Measurements from ENCODE around the gene DOCK9. TPM values are rescaled to one million over a fixed set of nuclear protein-coding genes. Genes with fewer than 3 reads are reported as not detected.

The DOCK9 gene
- polyA plus RNA-seq, 1 experiment = 14.5 TPM

GRCh38 chr13:98962901-98963590 lies 14.8 kb downstream of the DOCK9 start:
- Histone ChIP-seq H3K36me3 (ENCODE audit: control insufficient read depth, insufficient read depth, low read length) (no peaks in the 10 kb centered on the region; the same call in 1 of the 2 replicates), H3K4me3 (ENCODE audit: low read depth, low read length) (no peak overlapping the region), H3K27me3 (ENCODE audit: control insufficient read depth, insufficient read depth, low read length) (no peaks in the 10 kb centered on the region)
- ChIA-PET POLR2A (no interaction called here), CTCF (interaction anchor here (1.7 kb wide), 1 partner anchor 10 kb away, joined by 4 read pairs; no protein-coding TSS in a partner anchor)
- DNase-seq (ENCODE audit: low read depth) = no peak
- TF ChIP-seq CTCF (IDR thresholded peaks at IDR 0.05; ENCODE audit: insufficient read depth, low read depth, low read length) = no peak

DNA sequence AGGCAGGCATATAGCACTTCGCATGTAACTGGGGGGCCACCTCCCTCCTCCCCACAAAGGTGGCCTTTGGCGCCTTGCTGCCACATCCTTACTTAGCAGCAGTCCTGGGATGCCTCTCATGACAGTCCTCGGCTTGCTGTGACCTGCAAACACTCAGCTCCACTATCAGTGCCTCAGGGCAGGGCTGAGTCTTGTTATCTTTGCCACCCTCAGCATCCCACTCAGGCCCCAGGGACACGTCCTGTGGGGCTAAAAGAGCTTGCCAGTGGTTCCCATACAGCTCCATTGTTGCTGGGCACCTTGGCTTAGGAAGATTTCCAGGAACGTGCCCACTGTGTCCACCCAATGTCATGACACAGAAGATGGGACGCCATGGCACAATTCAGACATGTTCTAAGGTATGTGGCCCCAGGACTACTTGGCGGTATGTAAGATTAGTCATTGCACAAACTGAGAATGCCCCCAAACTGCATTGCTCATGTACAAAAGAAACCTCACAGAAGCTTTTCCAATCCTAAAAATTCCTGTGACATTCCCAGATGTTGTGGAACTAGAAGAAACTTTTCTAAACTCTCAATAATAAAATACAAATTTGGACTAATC lies 16.3 kb downstream of the DOCK9 start:
- DNase-seq (ENCODE audit: low read depth) = no peak
- CTCF ChIA-PET = interaction anchor here (1.2 to 1.6 kb wide), 2 partner anchors 12 to 18 kb away, joined by 3 to 4 read pairs; no protein-coding TSS in a partner anchor
- Histone ChIP-seq H3K27me3 (ENCODE audit: control insufficient read depth, insufficient read depth, low read length) (no peaks in the 10 kb centered on the region), H3K36me3 (ENCODE audit: control insufficient read depth, insufficient read depth, low read length) (no peaks in the 10 kb centered on the region; the same call in 1 of the 2 replicates), H3K4me3 (ENCODE audit: low read depth, low read length) (no peak overlapping the region)
- POLR2A ChIA-PET = no interaction called here
- TF ChIP-seq CTCF (IDR thresholded peaks at IDR 0.05; ENCODE audit: insufficient read depth, low read depth, low read length) = no peak

DNA sequence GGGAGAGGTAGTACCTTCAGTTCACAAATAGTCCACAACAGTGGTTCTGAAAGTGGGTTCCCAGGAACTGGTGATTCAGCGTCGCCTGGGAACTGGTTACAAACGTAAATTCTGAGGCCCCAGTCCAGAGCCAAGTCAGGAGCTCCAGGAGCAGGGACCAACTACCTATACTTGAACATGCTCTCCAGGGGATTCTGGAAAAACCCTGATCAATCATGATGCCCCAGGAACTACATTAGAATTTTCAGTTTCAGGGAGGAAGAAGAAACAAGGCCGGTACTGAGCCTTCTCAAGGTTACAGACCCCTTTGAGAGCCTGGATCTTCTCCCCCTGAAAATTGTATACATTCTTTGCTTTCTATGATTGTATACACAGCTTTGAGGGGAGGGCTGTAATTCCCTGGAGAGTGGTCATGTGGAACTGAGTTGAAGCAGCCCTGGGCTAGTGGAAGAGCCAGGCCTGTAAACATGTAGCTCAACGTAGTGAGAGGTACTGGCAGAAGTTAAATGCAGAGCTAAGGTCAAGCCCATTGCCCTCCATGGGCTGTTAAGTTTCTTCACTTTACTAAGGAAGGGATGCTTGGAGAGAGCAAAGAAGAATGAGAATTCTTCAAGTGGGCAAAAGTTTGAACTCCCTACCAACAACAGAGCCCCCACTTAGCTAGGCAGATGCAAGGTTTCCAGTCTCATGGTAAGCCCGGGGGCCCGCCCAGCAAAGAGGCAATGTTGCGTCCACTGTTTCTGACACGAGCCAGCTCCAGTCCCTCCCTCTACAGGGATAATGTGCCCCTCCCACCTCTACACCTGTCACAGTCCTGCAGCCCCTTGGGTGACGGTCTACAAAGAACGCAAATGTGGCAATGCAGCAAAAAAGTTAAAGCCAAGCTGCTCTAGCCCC lies 17.0 kb downstream of the DOCK9 start:
- Histone ChIP-seq H3K36me3 (ENCODE audit: control insufficient read depth, insufficient read depth, low read length) (no peaks in the 10 kb centered on the region; the same call in 1 of the 2 replicates), H3K27me3 (ENCODE audit: control insufficient read depth, insufficient read depth, low read length) (no peaks in the 10 kb centered on the region), H3K4me3 (ENCODE audit: low read depth, low read length) (no peak overlapping the region)
- no peak for DNase-seq (ENCODE audit: low read depth)
- POLR2A ChIA-PET = no interaction called here
- TF ChIP-seq CTCF (IDR thresholded peaks at IDR 0.05; ENCODE audit: insufficient read depth, low read depth, low read length) = no peak
- CTCF ChIA-PET = interaction anchor here (1.2 to 1.6 kb wide), 2 partner anchors 13 to 17 kb away, joined by 3 to 4 read pairs; no protein-coding TSS in a partner anchor

GRCh38 chr13:98959786-98960605 lies 17.9 kb downstream of the DOCK9 start:
- Histone ChIP-seq H3K36me3 (ENCODE audit: control insufficient read depth, insufficient read depth, low read length) (no peaks in the 10 kb centered on the region; the same call in 1 of the 2 replicates), H3K4me3 (ENCODE audit: low read depth, low read length) (no peak overlapping the region), H3K27me3 (ENCODE audit: control insufficient read depth, insufficient read depth, low read length) (no peaks in the 10 kb centered on the region)
- CTCF ChIA-PET = no interaction called here
- POLR2A ChIA-PET = no interaction called here
- DNase-seq (ENCODE audit: low read depth) = no peak
- no peak for TF ChIP-seq CTCF (IDR thresholded peaks at IDR 0.05; ENCODE audit: insufficient read depth, low read depth, low read length)

Measured in BJ (cell line).